Peyer's patch (tissue), 4 donors: ENCODE results near the gene TAPBPL.

ENCODE experiments used
- CTCF ChIP-seq, 6 experiments: fragments of 450-650 bp in 4 of 6; fragments of 200-600 bp in 2 of 6; sonication (generic) in 1 of 6; IDR thresholded peaks; one replicate each; pipeline ENCODE4 v1.5.1; 2017 to 2019; ENCODE audit warnings: antibody characterized with exemption in 6 of 6, mild to moderate bottlenecking in 3 of 6, moderate library complexity in 1 of 6
- POLR2A ChIP-seq, 2 donors: fragments of 450-650 bp; IDR thresholded peaks; one replicate each; pipeline ENCODE4 v1.5.1; 2017; ENCODE audit warnings: antibody characterized with exemption in 2 of 2, mild to moderate bottlenecking in 2 of 2, moderate library complexity in 2 of 2

DNA sequence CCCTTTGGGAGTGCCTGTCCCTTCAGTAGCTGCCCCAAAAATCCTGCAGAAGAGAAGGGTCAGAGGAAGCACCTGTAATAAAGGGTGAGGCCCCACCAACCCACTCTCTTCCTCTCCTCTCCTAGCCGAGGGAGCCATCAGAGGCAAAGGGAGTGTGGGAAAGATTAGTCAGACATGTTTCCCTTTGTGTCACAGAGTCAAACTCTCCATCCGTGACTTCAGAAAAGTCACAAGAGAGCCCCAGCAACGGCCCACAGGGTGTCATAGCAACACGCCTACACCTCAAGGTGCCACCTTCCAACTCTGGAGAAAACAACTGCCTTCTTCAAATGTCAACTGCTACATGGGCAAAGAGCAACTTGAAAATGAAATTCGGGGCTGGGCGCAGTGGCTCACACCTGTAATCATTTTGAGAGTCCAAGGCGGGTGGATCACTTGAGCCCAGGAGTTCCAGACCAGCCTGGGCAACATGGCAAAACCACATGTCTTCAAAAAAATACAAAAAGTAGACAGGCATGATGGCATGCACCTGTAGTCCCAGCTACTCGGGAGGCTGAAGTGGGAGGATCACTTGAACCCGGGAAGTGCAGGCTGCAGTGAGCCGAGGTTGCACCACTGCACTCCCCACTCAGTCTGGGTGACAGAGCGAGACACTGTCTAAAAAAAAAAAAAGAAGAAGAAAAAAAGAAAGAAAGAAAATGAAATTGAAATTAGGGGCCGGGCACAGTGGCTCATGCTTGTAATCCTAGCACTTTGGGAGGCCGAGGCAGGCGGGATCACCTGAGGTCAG, 24.8 kb upstream of the TAPBPL start:
- TF ChIP-seq CTCF (IDR thresholded peaks at IDR 0.05): no peak
- no peak for TF ChIP-seq POLR2A (IDR thresholded peaks at IDR 0.05)
